GM21423 (cell line): ENCODE data around the gene TRIM62.
A peak's percentile ranks its signal among the peaks of the same experiment; 100 is the strongest.

ENCODE experiments used
- ATAC-seq: cut with Tn5 transposase; IDR thresholded peaks from one replicate; pipeline ENCODE4 v1.9.1; 2021; ENCODE audit warnings: mild to moderate bottlenecking, moderate library complexity; ENCODE audit not compliant: unreplicated experiment

Gene TRIM62

GRCh38 chr1:33181921-33182341 lies at the start of gene TRIM62:
Gene TRIM62, minus strand, starts transcription at chr1:33182043. Its CDS starts 611 bp downstream, at chr1:33181432.
- peak; percentile 55 for ATAC-seq

GRCh38 chr1:33231166-33231565 lies 49.3 kb upstream of the TRIM62 start:
- no peak for ATAC-seq

GRCh38 chr1:33228935-33229487 lies 47.2 kb upstream of the TRIM62 start:
- no peak for ATAC-seq

- ATAC-seq = no peak
Observed at GRCh38 chr1:33225586-33225985, 43.7 kb upstream of the TRIM62 start.

GRCh38 chr1:33224166-33224707 lies 42.4 kb upstream of the TRIM62 start:
- no peak for ATAC-seq

GRCh38 chr1:33222381-33222780 lies 40.5 kb upstream of the TRIM62 start:
- no peak for ATAC-seq

GRCh38 chr1:33221385-33221758 lies 39.5 kb upstream of the TRIM62 start:
- ATAC-seq = no peak

- no peak for ATAC-seq
Observed at GRCh38 chr1:33220676-33221384, 39.0 kb upstream of the TRIM62 start.

- no peak for ATAC-seq
Observed at GRCh38 chr1:33219886-33220661, 38.2 kb upstream of the TRIM62 start.

GRCh38 chr1:33211972-33212371 lies 30.1 kb upstream of the TRIM62 start:
- no peak for ATAC-seq

GRCh38 chr1:33206340-33206739 lies 24.5 kb upstream of the TRIM62 start:
- ATAC-seq = no peak

- no peak for ATAC-seq
Observed at GRCh38 chr1:33195556-33195955, 13.7 kb upstream of the TRIM62 start.

- no peak for ATAC-seq
Observed at GRCh38 chr1:33191731-33192275, 10.0 kb upstream of the TRIM62 start.

- ATAC-seq = no peak
Observed at GRCh38 chr1:33190701-33191100, 8.9 kb upstream of the TRIM62 start.

GRCh38 chr1:33188572-33189275 lies 6.9 kb upstream of the TRIM62 start:
- ATAC-seq = no peak

- no peak for ATAC-seq
Observed at GRCh38 chr1:33186936-33187335, 5.1 kb upstream of the TRIM62 start.

GRCh38 chr1:33185541-33185940 lies 3.7 kb upstream of the TRIM62 start:
- ATAC-seq = no peak

GRCh38 chr1:33183306-33183705 lies 1.5 kb upstream of the TRIM62 start:
- no peak for ATAC-seq

- no peak for ATAC-seq
Observed at GRCh38 chr1:33182896-33183295, 1.1 kb upstream of the TRIM62 start.

GRCh38 chr1:33182401-33182841 lies 578 bp upstream of the TRIM62 start:
- no peak for ATAC-seq
